IMR-90 (cell line): ENCODE data around the gene RHOU.

Experiments used
- CTCF ChIP-seq: conservative IDR thresholded peaks from 2 replicates; pipeline ENCODE4 v1.5.1; 2012; ENCODE audit warnings: mild to moderate bottlenecking, low read depth, low read length, improper control_type of control experiment
- SMC3 ChIP-seq: fragments of 150-350 bp; IDR thresholded peaks from 2 replicates; pipeline ENCODE4 v1.6.1; 2016; ENCODE audit warnings: low read depth, mild to moderate bottlenecking, antibody characterized with exemption, low read length, moderate library complexity

- TF ChIP-seq SMC3 (no peak), CTCF (no peak)
Observed at GRCh38 chr1:228792601-228793000, 57.3 kb downstream of the RHOU start.
